NCI-H345 treated with DMSO at 0.1 percent for 48 hours (cell line): Measurements from ENCODE around the gene DRAXIN.

ENCODE experiments used
- DNase-seq: peaks from one replicate; lab custom pipeline; 2025; ENCODE audit not compliant: unreplicated experiment; lab: John Stamatoyannopoulos, UW

The DRAXIN gene, protein sequence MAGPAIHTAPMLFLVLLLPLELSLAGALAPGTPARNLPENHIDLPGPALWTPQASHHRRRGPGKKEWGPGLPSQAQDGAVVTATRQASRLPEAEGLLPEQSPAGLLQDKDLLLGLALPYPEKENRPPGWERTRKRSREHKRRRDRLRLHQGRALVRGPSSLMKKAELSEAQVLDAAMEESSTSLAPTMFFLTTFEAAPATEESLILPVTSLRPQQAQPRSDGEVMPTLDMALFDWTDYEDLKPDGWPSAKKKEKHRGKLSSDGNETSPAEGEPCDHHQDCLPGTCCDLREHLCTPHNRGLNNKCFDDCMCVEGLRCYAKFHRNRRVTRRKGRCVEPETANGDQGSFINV

DNA sequence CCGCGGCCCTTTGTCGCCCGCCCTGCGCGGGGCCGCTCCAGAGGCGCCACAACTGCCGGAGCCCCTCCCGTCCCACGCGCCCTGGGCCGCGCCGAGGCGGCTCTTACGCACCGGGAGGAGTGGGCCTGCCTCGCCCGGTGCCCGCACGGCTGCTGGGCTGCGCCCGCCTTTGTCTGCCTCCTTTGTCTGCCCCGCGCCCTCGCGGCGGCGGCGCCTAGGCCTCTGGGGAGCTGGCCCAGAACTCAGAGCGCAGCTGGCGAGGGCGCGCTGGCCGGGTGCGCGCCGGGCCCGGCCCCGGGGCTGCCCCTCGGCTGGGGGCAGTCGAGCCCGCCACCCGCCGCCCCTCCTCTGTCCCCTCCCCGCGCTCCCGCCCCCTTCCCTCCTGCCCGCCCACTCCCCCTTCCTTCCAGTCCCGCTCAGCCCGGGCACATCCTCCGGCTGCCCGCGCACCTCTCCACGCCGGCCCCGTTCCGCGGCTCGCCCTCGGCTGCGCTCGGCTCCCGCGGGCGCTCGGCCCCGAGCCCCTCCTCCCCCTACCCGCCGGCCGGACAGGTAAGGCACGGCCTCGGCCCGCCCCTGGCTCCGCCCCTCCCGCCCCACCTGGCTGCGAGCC, at the start of gene DRAXIN:
Gene DRAXIN (plus strand): TSS at position 409 of the 613 bp plus-strand sequence. CDS start 14,549 bp downstream, outside the sequence.
- DNase-seq: peak; percentile 15

DNA sequence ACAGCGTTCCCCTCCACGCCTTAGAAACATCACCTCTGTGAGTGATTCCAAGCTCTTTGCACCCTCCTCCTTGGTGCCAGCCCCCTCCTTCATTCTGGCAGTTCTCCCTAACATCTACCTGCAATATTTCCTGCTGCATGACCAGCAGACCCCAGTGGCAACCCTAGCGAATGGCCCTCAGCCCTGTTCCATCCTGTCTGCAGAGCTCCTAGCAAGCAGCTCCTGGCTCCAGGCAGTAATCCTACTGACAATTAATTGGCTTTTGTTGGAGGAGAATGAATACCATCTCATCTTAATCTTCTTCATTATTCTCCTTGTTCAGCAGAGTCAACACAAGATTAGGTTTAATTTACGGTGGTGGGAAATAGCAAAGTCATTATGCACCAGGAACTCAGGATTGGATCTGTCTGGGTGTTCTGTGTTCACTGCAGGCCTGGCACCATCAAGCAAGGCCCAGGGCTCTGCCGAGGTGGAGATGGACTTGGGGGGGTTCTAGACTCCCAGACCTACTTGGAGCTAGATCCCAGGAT, 49.7 kb upstream of the DRAXIN start:
- DNase-seq: no peak

DNA sequence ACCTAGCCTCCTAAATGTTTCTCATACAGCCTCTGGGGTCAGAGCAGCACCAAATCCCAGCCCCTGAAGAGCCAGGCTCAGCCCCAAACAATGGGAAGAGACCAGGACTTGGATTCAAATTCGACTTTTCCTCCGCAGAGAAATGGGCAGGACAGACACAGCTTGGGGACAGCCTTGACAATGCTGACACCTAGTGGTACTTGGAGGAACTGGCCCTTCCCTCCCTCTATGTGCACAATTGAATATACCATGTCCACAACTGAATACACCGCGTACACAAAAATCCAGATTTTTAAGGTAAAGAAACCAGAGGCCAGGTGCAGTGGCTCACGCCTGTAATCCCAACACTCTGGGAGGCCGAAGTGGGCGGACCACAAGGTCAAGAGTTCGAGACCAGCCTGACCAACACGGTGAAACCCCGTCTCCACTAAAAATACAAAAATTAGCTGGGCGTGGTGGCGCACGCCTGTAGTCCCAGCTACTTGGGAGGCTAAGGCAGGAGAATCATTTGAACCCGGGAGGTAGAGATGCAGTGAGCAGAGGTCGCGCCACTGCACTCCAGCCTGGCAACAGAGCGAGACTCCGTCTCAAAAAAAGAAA, 49.0 kb upstream of the DRAXIN start:
- peak; percentile 57 for DNase-seq

DNA sequence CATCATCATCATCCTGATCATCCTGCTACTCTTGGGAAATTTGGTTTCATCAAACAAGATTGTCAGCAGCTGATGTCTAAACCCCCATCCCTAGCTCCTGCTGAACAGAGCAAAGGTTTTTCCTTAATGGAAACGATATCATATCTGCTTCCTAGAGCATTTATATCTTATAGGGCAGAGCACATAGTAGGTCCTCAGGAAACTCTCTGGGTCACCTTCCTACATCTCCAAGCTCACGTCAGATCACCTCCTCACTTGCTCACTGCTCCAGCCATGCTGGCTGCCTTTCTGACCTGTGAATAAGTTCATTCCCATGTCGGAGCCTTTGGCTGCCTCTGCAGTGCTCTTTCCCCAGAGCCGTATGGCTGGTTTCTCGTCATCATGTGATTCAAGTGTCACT, 47.7 kb upstream of the DRAXIN start:
- no peak for DNase-seq

DNA sequence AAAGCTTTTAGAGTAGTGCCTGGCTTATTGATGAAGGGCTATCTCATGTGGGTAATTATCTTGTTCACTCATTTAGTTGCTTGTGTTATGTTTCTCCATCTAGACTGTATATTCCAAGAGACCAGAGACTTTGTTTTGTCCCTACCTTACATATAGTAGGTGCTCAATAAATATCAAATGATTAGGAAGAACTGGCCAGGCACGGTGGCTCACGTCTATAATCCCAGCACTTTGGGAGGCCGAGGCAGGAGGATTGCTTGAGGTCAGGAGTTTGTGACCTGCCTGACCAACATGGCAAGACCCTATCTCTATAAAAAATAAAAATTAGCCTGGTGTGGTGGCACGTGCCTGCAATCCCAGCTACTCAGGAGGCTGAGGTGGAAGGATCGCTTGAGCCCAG, 46.2 kb upstream of the DRAXIN start:
- no peak for DNase-seq

DNA sequence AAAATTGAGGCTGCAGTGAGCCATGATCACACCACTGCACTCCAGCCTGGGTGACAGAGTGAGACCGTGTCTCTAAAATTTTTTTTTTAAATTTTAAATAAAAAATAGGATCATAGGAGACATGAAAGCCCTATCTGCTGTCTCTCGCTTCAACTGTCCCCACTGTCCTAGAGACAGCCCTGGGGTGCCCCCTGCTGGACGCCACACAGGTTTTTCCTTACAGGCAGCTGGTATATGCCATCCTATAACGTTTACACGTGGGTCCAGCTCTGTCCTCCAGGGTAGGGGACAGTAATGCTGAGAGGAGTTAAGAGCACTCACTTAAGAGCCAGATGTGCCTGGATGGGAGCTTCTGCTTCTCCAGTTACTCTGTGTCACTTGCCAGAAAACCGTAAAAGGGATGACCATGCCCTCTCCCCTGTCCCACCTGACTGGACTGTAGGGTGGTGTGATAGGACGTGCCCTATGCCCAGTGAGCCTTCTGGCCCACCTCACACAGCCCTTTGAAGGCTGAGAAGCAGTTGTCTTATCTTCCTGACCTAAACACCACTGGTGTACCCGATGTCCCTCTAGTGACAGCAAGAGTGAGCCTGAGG, 45.7 kb upstream of the DRAXIN start:
- peak; percentile 66 for DNase-seq

DNA sequence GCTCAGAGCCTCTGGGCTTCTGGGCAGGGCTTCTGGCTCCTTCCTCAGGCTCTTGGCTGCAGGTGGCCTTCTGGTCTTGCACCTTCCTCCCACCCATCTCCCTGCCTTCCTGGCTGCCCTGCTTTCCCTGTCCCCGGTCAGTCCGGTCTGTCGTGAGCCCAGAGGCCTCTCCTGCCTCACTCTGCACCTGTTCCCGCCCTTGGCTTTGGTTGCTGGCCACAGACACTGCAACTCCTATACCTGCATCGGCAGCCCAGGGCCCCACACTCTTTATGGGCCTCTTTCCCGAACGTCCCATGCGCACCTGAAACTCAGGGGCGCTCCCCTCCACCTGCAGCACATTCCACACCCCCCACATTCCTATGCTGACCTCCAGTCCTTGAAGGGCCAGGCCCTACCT, 45.2 kb upstream of the DRAXIN start:
- no peak for DNase-seq

DNA sequence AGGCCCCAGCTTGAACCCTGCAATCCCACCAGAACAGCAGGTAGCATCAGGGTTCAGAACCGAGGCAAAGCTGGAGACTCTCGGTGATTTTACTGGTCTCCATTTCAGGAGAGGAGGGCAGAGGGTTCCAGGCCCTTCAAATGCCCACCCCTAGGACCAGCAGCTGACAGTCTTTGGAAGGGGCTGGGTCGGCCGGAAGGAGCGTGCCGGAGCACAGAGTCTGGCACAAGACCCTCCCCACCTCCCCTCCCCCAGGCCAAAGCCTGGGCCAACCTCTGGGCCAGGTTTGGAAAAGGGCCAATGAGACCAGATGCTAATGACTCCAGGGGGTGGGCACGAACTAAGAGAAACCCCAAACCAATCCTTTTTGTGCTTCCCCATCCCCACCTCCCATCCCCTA, 44.2 kb upstream of the DRAXIN start:
- no peak for DNase-seq

DNA sequence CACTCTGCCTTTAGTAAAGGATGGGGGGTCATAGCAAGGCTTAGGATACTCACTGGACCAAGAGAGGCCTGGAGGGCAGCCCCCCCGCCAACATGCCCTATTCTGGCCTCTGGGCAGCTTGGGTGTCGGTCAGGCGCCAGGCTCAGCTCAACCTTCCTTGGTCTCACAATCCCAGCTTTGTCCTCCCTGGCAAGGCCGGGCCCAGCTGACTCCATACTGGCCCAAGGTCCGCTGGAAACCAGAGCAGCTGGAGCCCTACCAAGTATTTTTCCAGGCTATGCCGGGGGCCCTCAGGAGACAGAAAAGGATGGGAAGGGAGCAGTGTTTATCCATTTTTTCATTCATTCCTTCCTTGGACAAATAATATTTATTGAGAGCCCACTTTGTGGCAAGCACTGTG, 43.5 kb upstream of the DRAXIN start:
- no peak for DNase-seq

DNA sequence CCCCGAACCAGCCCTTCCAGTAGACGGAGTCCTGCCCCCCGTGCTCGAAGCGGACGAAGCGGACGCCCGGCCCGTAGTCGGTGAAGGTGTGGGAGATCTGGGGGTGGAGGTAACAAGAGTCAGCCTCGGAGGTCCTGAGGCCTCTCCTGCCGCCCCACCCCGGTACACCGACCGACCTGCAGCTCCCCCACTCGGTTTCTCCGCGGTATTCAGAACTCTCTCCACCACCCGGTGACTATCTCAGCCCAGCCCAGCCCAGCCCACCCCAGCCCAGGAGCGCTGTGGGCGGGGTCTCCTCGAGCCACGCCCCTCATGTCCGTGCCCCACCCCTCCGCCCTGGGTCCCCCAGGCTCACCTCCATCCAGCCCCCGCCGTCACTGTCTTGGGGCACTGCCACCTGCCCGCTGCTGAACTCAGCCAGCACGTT, 42.8 kb upstream of the DRAXIN start:
- no peak for DNase-seq

DNA sequence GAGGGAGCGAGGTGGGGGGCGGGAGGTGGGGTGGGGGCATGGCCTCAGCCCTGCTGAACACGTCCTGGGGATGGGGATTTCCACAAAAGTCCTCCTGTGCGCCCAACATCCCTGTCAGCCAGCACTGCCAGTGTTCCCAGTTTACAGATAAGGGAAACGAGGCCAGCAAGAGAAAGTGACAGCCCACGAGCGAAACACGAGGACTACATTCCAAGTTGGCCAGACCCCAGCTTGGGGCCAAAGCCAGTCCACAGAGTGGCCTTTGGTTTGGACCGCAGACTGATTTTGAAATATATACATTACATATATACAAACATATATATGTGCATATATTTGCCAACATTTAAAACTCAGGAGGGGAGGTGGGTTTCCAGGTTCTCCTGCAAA, 42.3 kb upstream of the DRAXIN start:
- no peak for DNase-seq

DNA sequence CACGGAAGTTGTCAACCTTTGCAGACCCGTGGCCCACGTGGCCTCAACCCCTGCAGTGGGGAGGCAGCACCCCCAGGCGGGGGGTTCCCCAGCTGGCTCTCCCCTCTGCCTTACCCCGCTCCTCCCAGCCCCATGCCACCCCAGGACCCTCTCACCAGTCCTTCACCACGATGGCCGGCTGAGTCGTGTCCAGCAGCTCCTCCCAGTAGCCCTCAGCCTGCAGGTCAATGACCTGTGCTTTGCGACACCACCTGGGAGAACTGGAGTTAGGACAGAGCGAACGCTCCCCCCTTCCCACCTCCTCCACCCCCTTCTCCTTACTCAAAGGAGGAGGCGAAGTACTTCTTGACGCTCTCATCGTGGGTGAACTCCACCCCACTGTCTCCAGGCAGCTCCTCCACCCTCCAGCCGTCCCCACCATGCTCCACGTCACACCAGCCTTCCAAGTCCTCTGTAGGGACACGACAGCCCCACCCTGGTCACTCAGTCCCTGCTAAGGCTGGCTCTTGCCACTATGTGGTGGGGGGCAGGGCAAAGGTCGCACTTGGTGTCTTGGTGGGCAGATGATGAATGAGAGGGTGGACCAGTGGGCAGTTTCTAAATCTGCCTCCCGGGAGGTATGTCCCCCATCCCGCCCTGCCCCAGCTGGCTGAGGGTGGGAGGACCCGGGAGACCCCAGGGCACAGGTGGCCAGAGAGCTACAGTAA, 41.7 kb upstream of the DRAXIN start:
- DNase-seq: no peak

DNA sequence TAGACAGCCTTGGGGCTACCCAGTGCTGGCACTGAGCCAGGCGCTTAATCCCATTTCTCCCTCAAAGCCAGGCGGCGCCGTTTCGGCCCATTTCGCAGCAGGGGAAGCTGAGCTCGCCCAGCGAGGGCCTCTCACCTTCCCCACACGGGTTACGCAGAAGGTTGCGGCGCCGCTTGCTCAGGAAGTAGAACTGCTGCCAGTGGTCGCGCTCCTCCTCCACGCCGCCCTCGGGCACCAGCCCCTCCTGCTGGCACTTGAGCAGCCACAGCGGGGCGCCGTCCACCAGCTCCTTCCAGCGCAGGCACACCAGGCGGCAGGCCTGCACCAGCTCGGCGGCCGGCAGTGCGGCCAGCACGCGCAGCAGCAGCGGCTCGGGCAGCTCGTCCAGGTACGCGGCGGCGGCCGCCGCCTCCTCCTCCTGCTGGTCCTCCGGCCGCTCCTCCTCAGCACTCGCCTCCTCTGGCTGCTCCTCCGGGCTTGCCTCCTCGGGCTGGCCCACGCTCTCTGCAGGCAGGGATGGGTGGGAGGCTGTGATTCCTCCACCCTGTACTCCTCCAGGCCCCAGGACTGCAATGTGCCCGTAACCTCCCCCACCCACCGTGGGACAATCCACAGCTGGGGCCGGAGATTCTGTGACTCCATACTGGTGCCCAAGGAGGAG, 41.0 kb upstream of the DRAXIN start:
- DNase-seq: no peak

DNA sequence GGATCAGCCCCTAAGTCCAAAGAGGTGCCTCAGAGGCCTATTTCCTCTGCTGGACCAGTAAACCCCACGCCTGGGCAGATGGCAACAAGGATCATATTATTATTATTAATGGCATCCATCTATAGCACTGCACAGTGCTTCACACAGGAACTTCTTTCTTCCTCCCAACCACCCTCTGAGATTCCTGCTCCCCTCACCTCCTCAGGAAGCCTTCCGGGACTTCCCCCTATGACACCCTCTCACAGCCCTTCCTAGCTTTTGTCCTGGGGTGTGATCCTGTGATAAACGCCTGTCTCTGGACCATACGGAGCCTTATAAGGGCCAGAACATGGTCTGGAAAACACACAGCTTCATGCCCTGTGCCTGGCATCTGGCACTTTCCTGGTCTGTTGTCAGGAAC, 40.5 kb upstream of the DRAXIN start:
- no peak for DNase-seq

DNA sequence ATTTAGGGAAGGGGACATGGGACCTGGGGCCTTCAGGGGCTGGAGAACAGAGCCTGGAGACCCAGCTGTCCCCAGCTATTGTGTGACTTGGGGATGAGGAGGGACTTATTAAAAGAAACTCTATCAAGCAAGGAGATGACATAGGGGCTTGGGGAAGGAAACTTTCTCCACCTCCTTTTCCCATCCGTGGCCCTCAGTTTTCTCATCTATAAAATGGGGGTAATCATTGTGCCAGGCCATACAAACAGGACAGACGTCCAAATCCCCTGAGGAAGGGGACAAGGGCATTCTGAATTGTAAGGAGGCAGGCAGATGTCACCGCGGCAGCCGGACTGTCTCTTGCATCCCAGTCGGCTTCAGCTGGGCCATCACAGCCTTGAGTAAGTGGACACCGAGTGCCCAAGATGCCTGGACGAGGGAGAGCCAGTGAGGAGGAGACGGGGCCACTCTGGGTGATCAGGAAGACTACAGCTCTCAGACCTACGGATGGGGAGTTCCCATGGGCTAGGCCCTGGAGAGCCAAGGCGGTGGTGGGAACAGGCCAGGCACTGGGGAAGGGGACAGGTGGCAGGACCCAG, 39.2 kb upstream of the DRAXIN start:
- DNase-seq: no peak

DNA sequence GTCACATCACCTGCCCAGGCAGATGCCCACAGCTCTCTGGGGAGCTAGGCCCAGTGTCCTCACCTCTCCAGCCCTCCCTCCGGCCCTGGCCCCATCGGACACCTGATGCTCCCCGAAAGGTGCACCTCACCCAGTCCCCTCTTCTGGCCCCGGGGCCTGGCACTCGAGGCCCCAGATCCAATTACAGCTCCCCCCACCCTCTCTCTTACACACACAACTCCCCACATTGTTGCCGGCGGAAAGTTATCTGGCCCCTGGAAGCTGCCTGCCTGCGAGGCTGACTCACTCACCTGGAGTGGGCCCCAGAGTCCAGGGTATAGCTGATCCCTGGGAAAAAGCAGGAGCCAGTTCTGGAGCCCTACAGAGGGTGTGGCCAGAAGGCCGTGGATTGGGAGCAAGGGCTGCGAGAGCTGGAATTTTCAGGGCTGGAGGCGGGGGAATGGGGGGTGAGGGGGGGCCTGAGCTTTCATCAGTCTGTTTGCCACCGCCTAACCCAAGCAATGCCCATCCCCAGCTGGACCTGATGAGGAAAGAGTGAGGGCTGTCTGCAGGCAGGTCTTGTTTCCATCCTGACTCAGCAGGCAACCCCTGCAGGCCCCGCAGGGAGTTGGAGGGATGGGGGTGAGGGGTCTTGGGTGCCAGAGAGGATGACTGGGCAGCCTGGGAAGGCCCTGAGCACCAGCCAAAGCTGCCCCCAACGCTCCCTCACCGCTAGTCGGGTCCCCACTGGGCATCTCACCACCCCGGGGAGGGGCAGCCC, 38.2 kb upstream of the DRAXIN start:
- no peak for DNase-seq

DNA sequence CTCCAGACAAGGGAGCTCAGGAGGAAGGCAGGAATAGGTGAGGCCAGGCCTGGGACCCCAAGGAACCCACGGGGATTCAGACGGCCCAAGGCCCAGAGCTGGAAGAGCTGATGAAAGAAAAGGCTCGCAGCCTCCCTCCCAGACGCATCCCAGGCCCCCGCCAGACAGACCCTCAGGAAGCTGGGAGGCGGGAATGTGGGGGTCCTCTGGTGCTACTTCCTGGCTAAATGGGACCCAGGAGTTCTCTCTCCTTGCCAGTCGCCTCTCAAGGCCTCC, 37.7 kb upstream of the DRAXIN start:
- no peak for DNase-seq

DNA sequence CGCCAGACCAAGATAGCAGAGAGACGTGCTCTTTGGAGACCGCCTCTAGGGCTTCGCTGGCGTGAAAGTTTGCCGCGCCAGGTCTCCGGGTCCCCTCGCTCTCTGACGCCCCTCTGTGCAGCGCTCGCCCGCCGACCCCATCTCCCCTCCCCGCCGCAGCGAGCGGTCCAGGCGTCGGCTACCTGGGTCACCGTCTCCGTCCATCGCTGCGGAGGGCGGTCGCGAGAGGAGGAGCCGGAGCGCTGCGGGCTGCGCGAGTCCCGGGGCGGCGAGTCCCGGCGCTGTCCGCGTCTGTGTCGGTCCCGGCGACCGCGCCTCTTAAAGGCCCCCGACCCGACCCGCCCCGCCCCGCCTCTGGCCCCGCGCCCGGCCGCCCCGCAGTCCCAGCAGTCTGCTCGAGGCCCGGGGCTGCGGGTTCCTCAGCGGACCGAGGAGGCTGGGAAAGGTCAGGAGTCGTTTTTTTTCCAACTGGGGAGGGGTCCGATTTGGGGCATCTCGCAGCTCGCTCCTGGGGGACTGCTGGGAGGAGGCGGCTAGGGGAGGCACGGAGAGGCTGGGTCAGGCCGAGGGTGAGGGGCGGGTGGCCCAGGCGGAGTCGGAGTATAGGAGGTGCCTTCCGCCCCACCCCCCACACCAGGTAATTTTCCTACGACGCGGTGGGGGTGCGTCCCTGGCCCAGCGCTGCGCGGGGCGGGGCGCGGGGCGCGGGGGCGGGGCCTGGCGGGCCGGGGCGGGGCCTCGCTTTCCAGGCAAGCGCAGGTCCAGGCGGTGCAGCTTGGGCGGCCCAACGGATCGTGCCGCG, 37.2 kb upstream of the DRAXIN start, which contains the start of the genes FBXO2 and FBXO44:
Gene FBXO2 (minus strand): TSS at position 293 of the 802 bp plus-strand sequence. CDS start 89 bp downstream, at position 204.
Gene FBXO44 (plus strand): TSS at position 741 of the 802 bp plus-strand sequence. CDS start 959 bp downstream, outside the sequence.
- DNase-seq: no peak
